Skeletal muscle satellite cell (primary cell): Measurements from ENCODE around the gene RBM20.
A peak's percentile ranks its signal among the peaks of the same experiment; 100 is the strongest.

Experiments
- H3K27me3 ChIP-seq: 2 replicates; pipeline ENCODE4 v1.7.0; 2013; ENCODE audit warnings: low read length; ENCODE audit not compliant: control insufficient read depth, insufficient read depth
- H3K36me3 ChIP-seq: 2 replicates; pipeline ENCODE4 v1.7.0; 2013; ENCODE audit warnings: mild to moderate bottlenecking, control low read depth, low read length; ENCODE audit not compliant: insufficient read depth
- H3K4me1 ChIP-seq: 2 replicates; pipeline ENCODE4 v1.7.0; 2013; ENCODE audit warnings: low read length; ENCODE audit not compliant: control insufficient read depth, insufficient read depth
- H3K4me2 ChIP-seq: 2 replicates; pipeline ENCODE4 v1.7.0; 2013; ENCODE audit warnings: mild to moderate bottlenecking, low read length
- H3K4me3 ChIP-seq: 2 replicates; pipeline ENCODE4 v1.7.0; 2013; ENCODE audit warnings: low read length
- H3K9ac ChIP-seq: 2 replicates; pipeline ENCODE4 v1.7.0; 2013; ENCODE audit warnings: mild to moderate bottlenecking, low read depth, low read length, moderate library complexity
- H3K9me3 ChIP-seq: replicated peaks from 2 replicates; pipeline ENCODE4 v1.7.0; 2013; ENCODE audit warnings: mild to moderate bottlenecking, control low read depth, low read length

The RBM20 gene

GRCh38 chr10:110750931-110751330 lies 106.8 kb downstream of the RBM20 start:
- Histone ChIP-seq H3K4me1 (no peaks in the 10 kb centered on the region), H3K9me3 (no peaks in the 10 kb centered on the region), H3K9ac (no peak overlapping the region), H3K4me3 (no peak overlapping the region), H3K4me2 (no peak overlapping the region), H3K27me3 (no peaks in the 10 kb centered on the region), H3K36me3 (no peaks in the 10 kb centered on the region)

- Histone ChIP-seq H3K4me2 (no peak overlapping the region), H3K9me3 (no peaks in the 10 kb centered on the region), H3K4me1 (no peaks in the 10 kb centered on the region), H3K36me3 (no peaks in the 10 kb centered on the region), H3K27me3 (no peaks in the 10 kb centered on the region), H3K9ac (no peak overlapping the region), H3K4me3 (no peak overlapping the region)
These were observed 107.7 kb downstream of the RBM20 start for GRCh38 chr10:110751850-110752249.

GRCh38 chr10:110753462-110753861 lies 109.3 kb downstream of the RBM20 start:
- Histone ChIP-seq H3K4me2 (no peak overlapping the region), H3K27me3 (no peaks in the 10 kb centered on the region), H3K9me3 (no peaks in the 10 kb centered on the region), H3K9ac (no peak overlapping the region), H3K4me3 (no peak overlapping the region), H3K4me1 (no peaks in the 10 kb centered on the region), H3K36me3 (no peaks in the 10 kb centered on the region)

- Histone ChIP-seq H3K9me3 (no peaks in the 10 kb centered on the region), H3K4me1 (peaks cover 8% of the 10 kb centered on the region), H3K4me3 (no peak overlapping the region), H3K4me2 (no peak overlapping the region), H3K27me3 (no peaks in the 10 kb centered on the region), H3K36me3 (no peaks in the 10 kb centered on the region), H3K9ac (no peak overlapping the region)
These were observed 110.4 kb downstream of the RBM20 start for GRCh38 chr10:110754375-110755105.

- no peak overlapping the region for H3K4me2 ChIP-seq
These were observed 111.6 kb downstream of the RBM20 start for GRCh38 chr10:110755781-110756180.

GRCh38 chr10:110756876-110757275 lies 112.7 kb downstream of the RBM20 start:
- H3K9me3 ChIP-seq: no peaks in the 10 kb centered on the region

More at GRCh38 chr10:110755781-110756180, 111.6 kb downstream of the RBM20 start:
- Histone ChIP-seq H3K4me1 (peaks cover 8% of the 10 kb centered on the region), H3K4me3 (no peak overlapping the region), H3K9me3 (no peaks in the 10 kb centered on the region), H3K27me3 (no peaks in the 10 kb centered on the region), H3K9ac (no peak overlapping the region), H3K36me3 (no peaks in the 10 kb centered on the region)

GRCh38 chr10:110757586-110757985 lies 113.5 kb downstream of the RBM20 start:
- no peaks in the 10 kb centered on the region for H3K36me3 ChIP-seq
- H3K4me3 ChIP-seq: no peak overlapping the region
- H3K9ac ChIP-seq: no peak overlapping the region
- peaks cover 8% of the 10 kb centered on the region for H3K4me1 ChIP-seq
- H3K27me3 ChIP-seq: no peaks in the 10 kb centered on the region
- no peaks in the 10 kb centered on the region for H3K9me3 ChIP-seq
- no peak overlapping the region for H3K4me2 ChIP-seq

More at GRCh38 chr10:110756876-110757275, 112.7 kb downstream of the RBM20 start:
- peaks cover 8% of the 10 kb centered on the region for H3K4me1 ChIP-seq
- H3K4me2 ChIP-seq: no peak overlapping the region
- H3K4me3 ChIP-seq: no peak overlapping the region
- no peaks in the 10 kb centered on the region for H3K27me3 ChIP-seq
- H3K36me3 ChIP-seq: no peaks in the 10 kb centered on the region
- H3K9ac ChIP-seq: no peak overlapping the region

- Histone ChIP-seq H3K4me3 (no peak overlapping the region), H3K4me2 (no peak overlapping the region), H3K4me1 (peaks cover 8% of the 10 kb centered on the region), H3K9me3 (no peaks in the 10 kb centered on the region), H3K27me3 (peaks cover 2% of the 10 kb centered on the region), H3K9ac (no peak overlapping the region), H3K36me3 (no peaks in the 10 kb centered on the region)
These were observed 114.1 kb downstream of the RBM20 start for GRCh38 chr10:110758128-110758765.

GRCh38 chr10:110758898-110759297 lies 114.8 kb downstream of the RBM20 start:
- no peaks in the 10 kb centered on the region for H3K9me3 ChIP-seq
- H3K9ac ChIP-seq: no peak overlapping the region
- H3K36me3 ChIP-seq: no peaks in the 10 kb centered on the region
- H3K4me3 ChIP-seq: peak overlapping the region; percentile 24
- H3K4me2 ChIP-seq: peak overlapping the region; percentile 63
- peaks cover 8% of the 10 kb centered on the region for H3K27me3 ChIP-seq
- H3K4me1 ChIP-seq: peaks cover 9% of the 10 kb centered on the region

- H3K36me3 ChIP-seq: no peaks in the 10 kb centered on the region
- H3K9me3 ChIP-seq: no peaks in the 10 kb centered on the region
- H3K9ac ChIP-seq: no peak overlapping the region
- no peak overlapping the region for H3K4me2 ChIP-seq
- peaks cover 9% of the 10 kb centered on the region for H3K27me3 ChIP-seq
- H3K4me3 ChIP-seq: no peak overlapping the region
- H3K4me1 ChIP-seq: peaks cover 15% of the 10 kb centered on the region
These were observed 115.4 kb downstream of the RBM20 start for GRCh38 chr10:110759523-110759922.

GRCh38 chr10:110762109-110762848 lies 118.1 kb downstream of the RBM20 start:
- Histone ChIP-seq H3K4me3 (no peak overlapping the region), H3K4me1 (peaks cover 17% of the 10 kb centered on the region), H3K27me3 (peaks cover 15% of the 10 kb centered on the region), H3K4me2 (no peak overlapping the region), H3K9ac (no peak overlapping the region), H3K36me3 (no peaks in the 10 kb centered on the region), H3K9me3 (no peaks in the 10 kb centered on the region)
